CD4-positive, alpha-beta T cell (primary cell): ENCODE measurements around the gene BCKDHB. TPM values are rescaled to one million over a fixed set of nuclear protein-coding genes. Genes with fewer than 3 reads are reported as not detected.

ENCODE experiments used
- ATAC-seq: fragments of 200-7000 bp; cut with Tn5 transposase; one replicate; pipeline ENCODE4 v1.10.0; 2022; ENCODE audit warnings: mild to moderate bottlenecking; ENCODE audit not compliant: poor library complexity
- CTCF ChIA-PET: fragments of 350-600 bp; sonication (Branson Sonifier 250); formaldehyde crosslinking; loops from one replicate; lab custom pipeline; 2021; ENCODE audit warnings: antibody characterized with exemption, inconsistent platforms; lab: Charles Lee
- POLR2A ChIA-PET: fragments of 350-600 bp; sonication (Branson Sonifier 250); formaldehyde crosslinking; loops from one replicate; lab custom pipeline; 2021; ENCODE audit warnings: antibody characterized with exemption, inconsistent platforms; lab: Charles Lee
- DNase-seq, 14 experiments: peaks; one replicate each; pipeline ENCODE4 v3.0.0-alpha.2; 2013 to 2020; ENCODE audit warnings: mixed read lengths in 2 of 14
- H3K27ac ChIP-seq, 2 donors: one replicate each; pipeline versions ENCODE4 v1.5.1 to v1.7.0; 2013; ENCODE audit warnings: low read length in 2 of 2, low read depth in 1 of 2, mild to moderate bottlenecking in 1 of 2
- H3K27me3 ChIP-seq, 2 experiments: 1 replicate in 1 of 2; 2 replicates in 1 of 2; pipeline versions ENCODE4 v1.6.1 to v1.7.0; 2013; ENCODE audit warnings: low read length in 2 of 2, control low read depth in 1 of 2, mild to moderate bottlenecking in 1 of 2, moderate library complexity in 1 of 2; ENCODE audit not compliant: insufficient read depth in 2 of 2, control insufficient read depth in 1 of 2
- H3K36me3 ChIP-seq: one replicate; pipeline ENCODE4 v1.6.1; 2013; ENCODE audit warnings: low read length, control low read depth; ENCODE audit not compliant: insufficient read depth
- H3K4me1 ChIP-seq: one replicate; pipeline ENCODE4 v1.6.1; 2013; ENCODE audit warnings: low read length, control low read depth; ENCODE audit not compliant: insufficient read depth
- H3K4me3 ChIP-seq: one replicate; pipeline ENCODE4 v1.5.1; 2013; ENCODE audit warnings: mild to moderate bottlenecking, low read length, moderate library complexity
- H3K9me3 ChIP-seq, 2 experiments: 1 replicate in 1 of 2; 2 replicates in 1 of 2; pipeline versions ENCODE4 v1.6.1 to v1.7.0; 2013; ENCODE audit warnings: low read length in 2 of 2, mild to moderate bottlenecking in 2 of 2, control low read depth in 1 of 2, moderate library complexity in 1 of 2; ENCODE audit not compliant: control insufficient read depth in 1 of 2, insufficient read depth in 1 of 2
- H3K27ac Mint-ChIP-seq: one replicate; pipeline ENCODE4 v1.8.0; 2020; ENCODE audit warnings: mixed read lengths
- H3K27me3 Mint-ChIP-seq: one replicate; pipeline ENCODE4 v1.8.0; 2021; ENCODE audit warnings: mixed read lengths
- H3K36me3 Mint-ChIP-seq: one replicate; pipeline ENCODE4 v1.8.0; 2021; ENCODE audit warnings: low read depth, mixed read lengths
- H3K4me1 Mint-ChIP-seq: one replicate; pipeline ENCODE4 v1.8.0; 2021; ENCODE audit warnings: low read depth, mixed read lengths
- H3K4me3 Mint-ChIP-seq: one replicate; pipeline ENCODE4 v1.8.0; 2020; ENCODE audit warnings: mild to moderate bottlenecking, mixed read lengths
- H3K9me3 Mint-ChIP-seq: one replicate; pipeline ENCODE4 v1.8.0; 2020; ENCODE audit warnings: mixed read lengths
- intact Hi-C, 2 experiments: fragments of 100-400 bp; cut with DNase I in 1 of 2; cut with micrococcal nuclease in 1 of 2; formaldehyde crosslinking; loops; one replicate each; pipeline versions ENCODE4 v1.15.1 to v1.9.0; 2023 to 2025; cut with DNase I, micrococcal nuclease
- total RNA-seq, 174 experiments: library from RNA in 2 of 174; stranded (reverse) in 2 of 174; gene quantifications; one replicate each; pipeline ENCODE4 v1.2.3 and lab custom pipeline; 2021 to 2026
- TF ChIP-seq, protein P1 (sequence below): fragments of 200-600 bp; IDR thresholded peaks from one replicate; pipeline ENCODE4 v1.8.0; 2022; ENCODE audit warnings: antibody characterized with exemption, mild to moderate bottlenecking

The BCKDHB gene
- total RNA-seq, 2 experiments from 2014 or later, result 7.8 to 8.1 TPM

DNA sequence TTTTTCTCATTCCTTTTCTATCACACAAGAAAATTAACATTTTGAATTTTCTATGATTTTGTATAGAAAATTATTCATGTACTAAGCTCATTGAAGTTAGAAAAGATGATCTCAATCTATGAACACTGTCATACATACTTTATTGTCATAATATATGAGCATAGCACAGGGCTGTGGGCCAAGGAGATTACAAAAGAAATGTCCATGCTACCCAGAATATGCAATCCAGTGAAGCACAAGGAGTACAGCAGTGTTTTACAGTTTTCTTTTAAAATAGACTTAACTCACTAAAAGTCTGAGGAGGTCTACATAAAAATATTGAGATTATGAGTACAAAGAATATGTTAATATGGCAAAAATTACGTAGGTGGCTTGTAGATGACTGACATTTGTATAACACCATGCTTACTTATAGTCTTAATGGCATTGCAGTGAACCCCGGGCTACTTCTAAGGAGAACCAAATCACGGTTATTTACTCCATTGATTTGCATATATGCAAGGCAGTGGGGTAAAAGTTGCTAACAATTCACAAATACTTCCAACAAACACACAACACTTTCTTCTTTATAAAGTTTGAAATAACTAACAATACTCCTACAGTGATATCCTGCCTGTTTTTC, 257.1 kb downstream of the BCKDHB start:
- Histone ChIP-seq H3K27me3 (no peaks in the 10 kb centered on the region), H3K36me3 (no peaks in the 10 kb centered on the region), H3K4me1 (no peaks in the 10 kb centered on the region), H3K9me3 (no peaks in the 10 kb centered on the region), H3K4me3 (no peak overlapping the region), H3K27ac (no peak overlapping the region)
- H3K9me3 Mint-ChIP-seq, result peaks cover 3% of the 10 kb centered on the region
- ChIA-PET POLR2A (no interaction called here), CTCF (no interaction called here)
- TF ChIP-seq, protein P1, sequence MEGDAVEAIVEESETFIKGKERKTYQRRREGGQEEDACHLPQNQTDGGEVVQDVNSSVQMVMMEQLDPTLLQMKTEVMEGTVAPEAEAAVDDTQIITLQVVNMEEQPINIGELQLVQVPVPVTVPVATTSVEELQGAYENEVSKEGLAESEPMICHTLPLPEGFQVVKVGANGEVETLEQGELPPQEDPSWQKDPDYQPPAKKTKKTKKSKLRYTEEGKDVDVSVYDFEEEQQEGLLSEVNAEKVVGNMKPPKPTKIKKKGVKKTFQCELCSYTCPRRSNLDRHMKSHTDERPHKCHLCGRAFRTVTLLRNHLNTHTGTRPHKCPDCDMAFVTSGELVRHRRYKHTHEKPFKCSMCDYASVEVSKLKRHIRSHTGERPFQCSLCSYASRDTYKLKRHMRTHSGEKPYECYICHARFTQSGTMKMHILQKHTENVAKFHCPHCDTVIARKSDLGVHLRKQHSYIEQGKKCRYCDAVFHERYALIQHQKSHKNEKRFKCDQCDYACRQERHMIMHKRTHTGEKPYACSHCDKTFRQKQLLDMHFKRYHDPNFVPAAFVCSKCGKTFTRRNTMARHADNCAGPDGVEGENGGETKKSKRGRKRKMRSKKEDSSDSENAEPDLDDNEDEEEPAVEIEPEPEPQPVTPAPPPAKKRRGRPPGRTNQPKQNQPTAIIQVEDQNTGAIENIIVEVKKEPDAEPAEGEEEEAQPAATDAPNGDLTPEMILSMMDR, result no peak
- H3K27me3 Mint-ChIP-seq, result no peaks in the 10 kb centered on the region
- H3K4me3 Mint-ChIP-seq, result no peak overlapping the region
- no peak for ATAC-seq
- no peak overlapping the region for H3K27ac Mint-ChIP-seq
- no peaks in the 10 kb centered on the region for H3K4me1 Mint-ChIP-seq
- intact Hi-C loops, result no loop called here
- no peaks in the 10 kb centered on the region for H3K36me3 Mint-ChIP-seq
- DNase-seq, result no peak

DNA sequence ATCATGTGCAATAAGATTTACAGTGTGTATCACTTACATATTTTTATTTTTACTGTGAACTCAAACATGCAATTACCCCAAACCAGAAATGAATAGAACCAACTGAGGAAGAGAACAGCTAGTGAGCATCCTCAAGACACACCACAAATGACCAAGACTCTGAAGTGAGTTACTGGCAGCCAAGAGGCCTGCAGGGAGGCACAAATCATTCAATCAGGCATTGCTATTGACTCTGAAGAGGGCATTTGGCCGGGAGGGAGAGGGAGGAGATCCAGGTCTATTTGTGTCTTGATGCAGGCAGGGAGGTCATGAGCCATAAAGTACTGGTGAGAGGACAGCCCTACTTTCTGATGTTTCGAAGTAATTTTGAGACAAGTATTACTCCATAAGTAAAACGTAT, 257.7 kb downstream of the BCKDHB start:
- intact Hi-C loops, result no loop called here
- no peaks in the 10 kb centered on the region for H3K27me3 ChIP-seq
- H3K36me3 ChIP-seq, result no peaks in the 10 kb centered on the region
- Mint-ChIP-seq H3K4me1 (no peaks in the 10 kb centered on the region), H3K4me3 (no peak overlapping the region), H3K27ac (no peak overlapping the region), H3K27me3 (no peaks in the 10 kb centered on the region), H3K36me3 (no peaks in the 10 kb centered on the region), H3K9me3 (peaks cover 3% of the 10 kb centered on the region)
- TF ChIP-seq, protein P1, result no peak
- ATAC-seq (no peak), DNase-seq (no peak)
- H3K4me1 ChIP-seq, result no peaks in the 10 kb centered on the region
- H3K27ac ChIP-seq, result no peak overlapping the region
- CTCF ChIA-PET, result no interaction called here
- POLR2A ChIA-PET, result no interaction called here
- no peaks in the 10 kb centered on the region for H3K9me3 ChIP-seq
- H3K4me3 ChIP-seq, result no peak overlapping the region

DNA sequence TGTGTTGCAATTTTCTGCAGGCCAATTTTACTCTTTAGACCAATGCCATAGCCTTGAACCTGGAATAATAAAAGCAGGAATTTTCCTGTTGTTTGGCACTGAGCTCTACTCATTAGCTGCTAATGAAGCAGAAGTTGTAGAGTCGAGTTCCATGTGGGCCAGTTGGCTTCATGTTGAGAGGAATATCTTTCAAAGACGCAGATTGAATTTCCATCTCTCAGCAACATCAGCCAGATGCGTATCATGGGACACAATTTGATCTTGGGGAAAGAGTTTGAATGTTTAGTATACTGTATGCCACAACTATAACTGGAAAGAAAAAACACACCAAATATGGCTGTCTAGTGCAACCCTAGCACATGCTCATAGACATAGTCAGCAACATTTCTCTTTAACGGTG, 259.6 kb downstream of the BCKDHB start:
- no peaks in the 10 kb centered on the region for H3K36me3 Mint-ChIP-seq
- H3K9me3 Mint-ChIP-seq, result peaks cover 6% of the 10 kb centered on the region
- no peaks in the 10 kb centered on the region for H3K27me3 Mint-ChIP-seq
- H3K4me1 Mint-ChIP-seq, result no peaks in the 10 kb centered on the region
- intact Hi-C loops, result no loop called here
- Histone ChIP-seq H3K4me1 (no peaks in the 10 kb centered on the region), H3K36me3 (no peaks in the 10 kb centered on the region), H3K4me3 (no peak overlapping the region), H3K27ac (no peak overlapping the region), H3K27me3 (no peaks in the 10 kb centered on the region), H3K9me3 (no peaks in the 10 kb centered on the region)
- POLR2A ChIA-PET, result no interaction called here
- H3K4me3 Mint-ChIP-seq, result no peak overlapping the region
- TF ChIP-seq, protein P1, result no peak
- CTCF ChIA-PET, result no interaction called here
- no peak overlapping the region for H3K27ac Mint-ChIP-seq
- DNase-seq (no peak), ATAC-seq (no peak)
